ENCODE measurements around the gene RBMS2.
"Not testable (repeated sequence)": the region's sequence is repeated elsewhere in the genome, so short reads cannot be mapped to it uniquely, and the experiment has no call there.

The RBMS2 gene

DNA sequence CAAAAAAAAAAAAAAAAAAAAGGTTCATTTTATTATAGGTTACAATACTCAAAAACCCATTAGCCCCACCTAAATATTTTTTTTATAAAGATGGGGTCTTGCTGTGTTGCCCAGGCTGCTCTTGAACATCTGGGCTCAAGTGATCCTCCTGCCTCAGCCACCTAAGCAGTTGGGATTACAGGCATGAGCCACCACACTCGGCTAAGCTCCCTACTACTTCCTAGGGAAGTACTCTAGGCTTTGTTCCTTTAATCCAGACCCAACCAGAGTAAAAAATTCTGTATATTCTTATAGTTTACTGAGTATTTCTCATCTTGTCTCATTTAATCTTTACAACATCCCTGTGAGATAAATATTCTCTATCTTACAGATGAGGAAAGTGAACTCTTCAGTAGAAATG, 50.7 kb downstream of the RBMS2 start:
- TF ChIP-seq, protein P1, sequence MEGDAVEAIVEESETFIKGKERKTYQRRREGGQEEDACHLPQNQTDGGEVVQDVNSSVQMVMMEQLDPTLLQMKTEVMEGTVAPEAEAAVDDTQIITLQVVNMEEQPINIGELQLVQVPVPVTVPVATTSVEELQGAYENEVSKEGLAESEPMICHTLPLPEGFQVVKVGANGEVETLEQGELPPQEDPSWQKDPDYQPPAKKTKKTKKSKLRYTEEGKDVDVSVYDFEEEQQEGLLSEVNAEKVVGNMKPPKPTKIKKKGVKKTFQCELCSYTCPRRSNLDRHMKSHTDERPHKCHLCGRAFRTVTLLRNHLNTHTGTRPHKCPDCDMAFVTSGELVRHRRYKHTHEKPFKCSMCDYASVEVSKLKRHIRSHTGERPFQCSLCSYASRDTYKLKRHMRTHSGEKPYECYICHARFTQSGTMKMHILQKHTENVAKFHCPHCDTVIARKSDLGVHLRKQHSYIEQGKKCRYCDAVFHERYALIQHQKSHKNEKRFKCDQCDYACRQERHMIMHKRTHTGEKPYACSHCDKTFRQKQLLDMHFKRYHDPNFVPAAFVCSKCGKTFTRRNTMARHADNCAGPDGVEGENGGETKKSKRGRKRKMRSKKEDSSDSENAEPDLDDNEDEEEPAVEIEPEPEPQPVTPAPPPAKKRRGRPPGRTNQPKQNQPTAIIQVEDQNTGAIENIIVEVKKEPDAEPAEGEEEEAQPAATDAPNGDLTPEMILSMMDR (IDR thresholded peaks at IDR 0.05; ENCODE audit: extremely low read depth, missing control alignments): no peak
- DNase-seq (ENCODE audit: low spot score): no peak

GRCh38 chr12:56574210-56574609, 52.6 kb downstream of the RBMS2 start:
- no peak for DNase-seq (ENCODE audit: low spot score)

GRCh38 chr12:56577248-56577647, 55.6 kb downstream of the RBMS2 start:
- not testable (repeated sequence) for DNase-seq (ENCODE audit: low spot score)

More at GRCh38 chr12:56574210-56574609, 52.6 kb downstream of the RBMS2 start:
- TF ChIP-seq, protein P1 (IDR thresholded peaks at IDR 0.05; ENCODE audit: extremely low read depth, missing control alignments): no peak

DNA sequence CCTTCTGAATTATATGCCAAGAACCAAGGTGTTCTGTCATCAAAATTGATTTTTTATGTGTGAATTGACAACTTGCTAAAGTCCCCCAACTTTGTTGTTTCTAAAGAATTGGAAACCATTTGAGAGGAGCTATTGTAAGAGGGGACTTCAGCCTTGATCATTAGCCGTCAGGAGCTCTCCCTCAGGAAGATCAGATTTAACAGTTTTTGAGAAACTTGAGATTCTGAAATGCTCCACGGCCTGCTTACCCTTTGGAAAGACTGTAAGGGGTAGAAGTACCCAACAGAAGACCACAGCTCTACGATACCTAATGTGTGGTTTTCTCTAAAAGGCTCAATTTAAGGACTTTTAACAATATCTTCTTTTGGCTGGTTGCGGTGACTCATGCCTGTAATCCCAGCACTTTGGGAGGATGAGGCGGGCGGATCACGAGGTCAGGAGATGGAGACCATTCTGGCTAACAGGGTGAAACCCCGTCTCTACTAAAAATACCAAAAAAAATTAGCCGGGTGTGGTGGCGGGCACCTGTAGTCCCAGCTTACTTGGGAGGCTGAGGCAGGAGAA, 57.4 kb downstream of the RBMS2 start:
- TF ChIP-seq, protein P1 (IDR thresholded peaks at IDR 0.05; ENCODE audit: extremely low read depth, missing control alignments): no peak
- no peak for DNase-seq (ENCODE audit: low spot score)

GRCh38 chr12:56581418-56582145, 60.0 kb downstream of the RBMS2 start:
- TF ChIP-seq, protein P1 (IDR thresholded peaks at IDR 0.05; ENCODE audit: extremely low read depth, missing control alignments): no peak
- no peak for DNase-seq (ENCODE audit: low spot score)

GRCh38 chr12:56585098-56585497, 63.5 kb downstream of the RBMS2 start:
- TF ChIP-seq, protein P1 (IDR thresholded peaks at IDR 0.05; ENCODE audit: extremely low read depth, missing control alignments): no peak
- no peak for DNase-seq (ENCODE audit: low spot score)

- TF ChIP-seq, protein P1 (IDR thresholded peaks at IDR 0.05; ENCODE audit: extremely low read depth, missing control alignments): no peak
These were observed 68.2 kb downstream of the RBMS2 start for GRCh38 chr12:56589783-56590182.

More at GRCh38 chr12:56589783-56590182, 68.2 kb downstream of the RBMS2 start:
- DNase-seq (ENCODE audit: low spot score): no peak

All from GM20000 (cell line).